K562 (cell line): ENCODE data around the gene ANKRD13B. TPM values are rescaled to one million over a fixed set of nuclear protein-coding genes. Genes with fewer than 3 reads are reported as not detected.

Experiments used
- ATAC-seq: fragments of 200-7000 bp; cut with Tn5 transposase; 3 replicates; pipeline ENCODE4 v1.9.1; 2020; ENCODE audit warnings: moderate library complexity
- BruUV-seq: library from RNA; stranded (reverse); fragments of 400-500 nt; replicated peaks from 2 replicates; lab custom pipeline; 2021; lab: Mats Ljungman, UMichigan
- CTCF ChIA-PET: fragments of 300-600 bp; formaldehyde crosslinking; extraction: SDS; loops from one replicate; lab custom pipeline; 2021; ENCODE audit warnings: low intra/inter-chr PET ratio; lab: Yijun Ruan, JAX
- POLR2A ChIA-PET: fragments of 300-600, 350-650 bp; sonication (Branson Sonifier 250); formaldehyde crosslinking; extraction: SDS; loops from one replicate; lab custom pipeline; 2021; ENCODE audit warnings: antibody characterized with exemption, inconsistent platforms; lab: Yijun Ruan, JAX
- DNase-seq, 4 experiments: peaks; one replicate each; pipeline versions ENCODE4 v3.0.0 to v3.0.0-alpha.2; 2011 to 2018; ENCODE audit warnings: low spot score in 3 of 4, mixed read lengths in 3 of 4; ENCODE audit errors: extremely low read depth in 1 of 4
- FAIRE-seq: peaks from 2 replicates; lab custom pipeline; 2011; peaks lifted over from hg19 to GRCh38; lab: Jason Lieb, UNC
- H2AFZ ChIP-seq: 2 replicates; pipeline ENCODE4 v1.6.0; 2011; ENCODE audit warnings: low read depth, low read length, control low read depth, inconsistent platforms
- H3K27ac ChIP-seq: fragments of 200-600 bp; 3 replicates; pipeline ENCODE4 v1.8.0; 2011; ENCODE audit warnings: low read depth, mild to moderate bottlenecking, control low read depth, inconsistent platforms, low read length, moderate library complexity, mixed read lengths; ENCODE audit errors: extremely low read depth
- H3K27me3 ChIP-seq, 2 experiments: fragments of 300-600 bp in 1 of 2; 2 replicates in 1 of 2; 3 replicates in 1 of 2; pipeline versions ENCODE4 v1.6.0 to v1.8.0; 2011; ENCODE audit warnings: inconsistent platforms in 2 of 2, low read length in 2 of 2, mild to moderate bottlenecking in 1 of 2, mixed read lengths in 1 of 2, moderate library complexity in 1 of 2; ENCODE audit not compliant: control insufficient read depth in 2 of 2, insufficient read depth in 2 of 2
- H3K36me3 ChIP-seq: fragments of 300-600 bp; 3 replicates; pipeline ENCODE4 v1.8.0; 2011; ENCODE audit warnings: mild to moderate bottlenecking, low read length, inconsistent platforms; ENCODE audit not compliant: control insufficient read depth, insufficient read depth
- H3K4me1 ChIP-seq, 2 experiments: fragments of 200-600 bp in 1 of 2; replicated peaks in 1 of 2; 2 replicates in 1 of 2; 3 replicates in 1 of 2; pipeline versions ENCODE4 v1.5.1 to v1.8.0; 2011; ENCODE audit warnings: inconsistent platforms in 2 of 2, low read length in 2 of 2, mild to moderate bottlenecking in 1 of 2, mixed read lengths in 1 of 2, moderate library complexity in 1 of 2; ENCODE audit not compliant: control insufficient read depth in 2 of 2, insufficient read depth in 2 of 2
- H3K4me2 ChIP-seq: 2 replicates; pipeline ENCODE4 v1.6.1; 2011; ENCODE audit warnings: low read length, control low read depth, inconsistent platforms, mixed read lengths; ENCODE audit not compliant: insufficient read depth
- H3K4me3 ChIP-seq: fragments of 200-600 bp; sonication (generic), shearing (Covaris generic); 2 replicates; pipeline ENCODE4 v1.5.1; 2016; ENCODE audit warnings: control low read depth, inconsistent platforms
- H3K79me2 ChIP-seq: fragments of 200-600 bp; 3 replicates; pipeline ENCODE4 v1.8.0; 2011; ENCODE audit warnings: low read length, inconsistent platforms; ENCODE audit not compliant: control insufficient read depth, insufficient read depth
- H3K9ac ChIP-seq, 2 experiments: 2 replicates each; pipeline versions ENCODE4 v1.6.0 to v1.6.1; 2011; ENCODE audit warnings: low read depth in 2 of 2, low read length in 2 of 2, control low read depth in 1 of 2, inconsistent platforms in 1 of 2, mild to moderate bottlenecking in 1 of 2, mixed read lengths in 1 of 2; ENCODE audit not compliant: insufficient read depth in 1 of 2
- H3K9me1 ChIP-seq: one replicate; pipeline ENCODE4 v1.6.0; 2011; ENCODE audit warnings: inconsistent platforms, mild to moderate bottlenecking, low read length, moderate library complexity; ENCODE audit not compliant: control insufficient read depth, insufficient read depth
- H3K9me3 ChIP-seq: replicated peaks from 2 replicates; pipeline ENCODE4 v1.5.1; 2011; ENCODE audit warnings: low read depth, low read length, inconsistent platforms; ENCODE audit not compliant: control insufficient read depth, insufficient read depth
- H4K20me1 ChIP-seq: replicated peaks from 2 replicates; pipeline ENCODE4 v1.6.1; 2011; ENCODE audit warnings: low read length, inconsistent platforms, mixed read lengths; ENCODE audit not compliant: control insufficient read depth, insufficient read depth
- ZSCAN32 ChIP-seq: fragments of 450-650 bp; formaldehyde crosslinking; IDR thresholded peaks from 2 replicates; pipeline ENCODE4 v1.4.0; 2020; ENCODE audit warnings: mild to moderate bottlenecking, moderate library complexity
- WGBS: fragments of 100-300 bp; shearing (Covaris generic); methylation state at CpG from one replicate; pipeline ENCODE4 v1.1.6; 2016; ENCODE audit warnings: low coverage, mixed read lengths; ENCODE audit not compliant: insufficient coverage; ENCODE audit errors: missing lambda C conversion rate; 5-methylcytosine and 5-hydroxymethylcytosine counted together
- in situ Hi-C: fragments of 300-500 bp; cut with MboI; formaldehyde crosslinking; loops from 4 replicates; pipeline ENCODE4 v1.15.0; 2018; ENCODE audit warnings: inconsistent platforms, mixed read lengths
- intact Hi-C: fragments of 100-400 bp; cut with micrococcal nuclease; formaldehyde crosslinking; loops from 2 replicates; pipeline ENCODE4 v1.14.2; 2022
- polyA plus RNA-seq, 8 experiments: library from polyadenylated mRNA; depleted of rRNA in 4 of 8; stranded (reverse) in 5 of 8; unstranded in 3 of 8; fragments of >200 nt; fragmentation: Nextera tagmentation in 2 of 8; fragmentation: Illumina TruSeq in 1 of 8; extraction: Ambion mirVana in 2 of 8; extraction: Trizol in 1 of 8; gene quantifications; 2 replicates each; pipeline versions ENCODE4 v1.2.1 to v1.2.3, GENCODE V29; 2011 to 2014; ENCODE audit warnings: inconsistent platforms in 1 of 8, missing spikeins in 1 of 8
- total RNA-seq, 7 experiments: library from RNA; depleted of rRNA in 6 of 7; stranded (reverse); fragments of >200 nt in 6 of 7; fragmentation: Illumina TruSeq in 2 of 7; extraction: Trizol in 2 of 7; gene quantifications; 2 replicates each; pipeline versions ENCODE4 v1.2.1 to v1.2.3, GENCODE V29; 2011 to 2021; ENCODE audit warnings: low replicate concordance in 1 of 7
- TF ChIP-seq, protein P1 (sequence below): fragments of 250-450 bp; sonication (Bioruptor Pico); IDR thresholded peaks from 2 replicates; pipeline ENCODE4 v1.5.0; 2021; ENCODE audit warnings: mild to moderate bottlenecking, borderline replicate concordance
- TF ChIP-seq, protein P2 (sequence below): sonication (generic); formaldehyde crosslinking; IDR thresholded peaks from 2 replicates; pipeline ENCODE4 v1.8.1; 2023; ENCODE audit warnings: mild to moderate bottlenecking, missing genetic modification reagents

ANKRD13B gene
- total and polyA plus RNA-seq, 9 of the 15 experiments (the other 6 are each of a cell fraction or from before 2014, with no cell fraction given): 0.15 to 28.1 (median 4.6) TPM

DNA sequence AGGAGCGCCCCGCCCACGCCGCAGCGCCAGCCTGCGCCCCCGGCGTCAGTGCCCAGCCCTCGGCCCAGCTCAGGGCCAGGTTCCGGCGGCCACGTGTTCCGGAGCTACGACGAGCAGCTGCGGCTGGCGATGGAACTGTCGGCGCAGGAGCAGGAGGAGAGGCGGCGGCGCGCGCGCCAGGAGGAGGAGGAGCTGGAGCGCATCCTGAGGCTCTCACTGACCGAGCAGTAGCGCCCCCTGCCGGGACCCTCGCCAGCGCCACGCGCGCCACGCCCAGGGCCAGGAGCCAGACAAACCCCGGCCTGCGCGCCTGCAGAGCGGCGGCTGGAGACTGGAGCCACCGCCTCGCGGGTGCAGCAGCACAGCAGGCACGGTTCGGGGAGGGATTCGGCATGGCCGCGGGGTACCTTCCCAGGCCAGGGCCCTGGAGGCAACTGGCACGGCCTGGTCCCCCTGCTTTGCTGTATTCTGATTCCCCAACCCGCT is 20.5 kb downstream of the ANKRD13B start:
- intact Hi-C loops: loop anchor here (10.0 kb wide), 1 partner anchor 469 kb away; no protein-coding TSS in a partner anchor
- no peak for DNase-seq
- H3K4me1 ChIP-seq: peaks cover 18 to 55% of the 10 kb centered on the region in 2 experiments
- peaks cover 2% of the 10 kb centered on the region for H3K9me1 ChIP-seq
- no peaks in the 10 kb centered on the region; the same call in 1 of the 2 replicates for H4K20me1 ChIP-seq
- 91% methylated on average over 9 of the region's 50 CpGs for WGBS
- TF ChIP-seq, protein P1, sequence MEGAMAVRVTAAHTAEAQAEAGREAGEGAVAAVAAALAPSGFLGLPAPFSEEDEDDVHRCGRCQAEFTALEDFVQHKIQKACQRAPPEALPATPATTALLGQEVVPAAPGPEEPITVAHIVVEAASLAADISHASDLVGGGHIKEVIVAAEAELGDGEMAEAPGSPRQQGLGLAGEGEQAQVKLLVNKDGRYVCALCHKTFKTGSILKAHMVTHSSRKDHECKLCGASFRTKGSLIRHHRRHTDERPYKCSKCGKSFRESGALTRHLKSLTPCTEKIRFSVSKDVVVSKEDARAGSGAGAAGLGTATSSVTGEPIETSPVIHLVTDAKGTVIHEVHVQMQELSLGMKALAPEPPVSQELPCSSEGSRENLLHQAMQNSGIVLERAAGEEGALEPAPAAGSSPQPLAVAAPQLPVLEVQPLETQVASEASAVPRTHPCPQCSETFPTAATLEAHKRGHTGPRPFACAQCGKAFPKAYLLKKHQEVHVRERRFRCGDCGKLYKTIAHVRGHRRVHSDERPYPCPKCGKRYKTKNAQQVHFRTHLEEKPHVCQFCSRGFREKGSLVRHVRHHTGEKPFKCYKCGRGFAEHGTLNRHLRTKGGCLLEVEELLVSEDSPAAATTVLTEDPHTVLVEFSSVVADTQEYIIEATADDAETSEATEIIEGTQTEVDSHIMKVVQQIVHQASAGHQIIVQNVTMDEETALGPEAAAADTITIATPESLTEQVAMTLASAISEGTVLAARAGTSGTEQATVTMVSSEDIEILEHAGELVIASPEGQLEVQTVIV: no peak
- TF ChIP-seq, protein P2, sequence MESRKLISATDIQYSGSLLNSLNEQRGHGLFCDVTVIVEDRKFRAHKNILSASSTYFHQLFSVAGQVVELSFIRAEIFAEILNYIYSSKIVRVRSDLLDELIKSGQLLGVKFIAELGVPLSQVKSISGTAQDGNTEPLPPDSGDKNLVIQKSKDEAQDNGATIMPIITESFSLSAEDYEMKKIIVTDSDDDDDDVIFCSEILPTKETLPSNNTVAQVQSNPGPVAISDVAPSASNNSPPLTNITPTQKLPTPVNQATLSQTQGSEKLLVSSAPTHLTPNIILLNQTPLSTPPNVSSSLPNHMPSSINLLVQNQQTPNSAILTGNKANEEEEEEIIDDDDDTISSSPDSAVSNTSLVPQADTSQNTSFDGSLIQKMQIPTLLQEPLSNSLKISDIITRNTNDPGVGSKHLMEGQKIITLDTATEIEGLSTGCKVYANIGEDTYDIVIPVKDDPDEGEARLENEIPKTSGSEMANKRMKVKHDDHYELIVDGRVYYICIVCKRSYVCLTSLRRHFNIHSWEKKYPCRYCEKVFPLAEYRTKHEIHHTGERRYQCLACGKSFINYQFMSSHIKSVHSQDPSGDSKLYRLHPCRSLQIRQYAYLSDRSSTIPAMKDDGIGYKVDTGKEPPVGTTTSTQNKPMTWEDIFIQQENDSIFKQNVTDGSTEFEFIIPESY (CRISPR knock-in tag): peak; percentile 72
- TF ChIP-seq ZSCAN32 (CRISPR knock-in tag): no peak
- H3K9me3 ChIP-seq: no peaks in the 10 kb centered on the region
- no peaks in the 10 kb centered on the region for H3K27me3 ChIP-seq
- no peak overlapping the region for H3K4me2 ChIP-seq
- H3K4me3 ChIP-seq: no peak overlapping the region
- in situ Hi-C loops: no loop called here
- no peak overlapping the region for H2AFZ ChIP-seq
- ChIA-PET POLR2A (no interaction called here), CTCF (no interaction called here)
- H3K36me3 ChIP-seq: peaks cover 3% of the 10 kb centered on the region; the same call in 1 of the 3 replicates
- no peak for ATAC-seq
- no peak overlapping the region for H3K9ac ChIP-seq
- no TSS peak for BruUV-seq
- H3K27ac ChIP-seq: no peak overlapping the region
- FAIRE-seq: no peak
- H3K79me2 ChIP-seq: no peaks in the 10 kb centered on the region
